SK-N-SH (cell line): ENCODE measurements around the gene RBP2.

Source experiments
- POLR2AphosphoS5 ChIP-seq: IDR thresholded peaks from 2 replicates; pipeline ENCODE4 v1.6.1; 2012; ENCODE audit warnings: low read depth, low read length
- RCOR1 ChIP-seq: fragments of 150-350 bp; IDR thresholded peaks from 2 replicates; pipeline ENCODE4 v1.6.1; 2017; ENCODE audit warnings: antibody characterized with exemption, low read length
- TAF1 ChIP-seq: IDR thresholded peaks from 2 replicates; pipeline ENCODE4 v1.6.1; 2012; ENCODE audit warnings: low read depth, mild to moderate bottlenecking, low read length, moderate library complexity, borderline replicate concordance
- YY1 ChIP-seq: IDR thresholded peaks from 2 replicates; pipeline ENCODE4 v1.4.0; 2012; ENCODE audit warnings: low read depth, mild to moderate bottlenecking
- TF ChIP-seq, protein P1 (sequence below): IDR thresholded peaks from 2 replicates; pipeline ENCODE4 v1.6.1; 2012; ENCODE audit warnings: mild to moderate bottlenecking, low read depth, low read length, moderate library complexity
- TF ChIP-seq, protein P2 (sequence below): fragments of 150-350 bp; IDR thresholded peaks from 2 replicates; pipeline ENCODE4 v1.6.1; 2017; ENCODE audit warnings: antibody characterized with exemption, low read length, low read depth, borderline replicate concordance
- TF ChIP-seq, protein P3 (sequence below): fragments of 200-600 bp; sonication (generic); IDR thresholded peaks from 2 replicates; pipeline ENCODE4 v1.6.1; 2017; ENCODE audit warnings: antibody characterized with exemption, mild to moderate bottlenecking, moderate library complexity

DNA sequence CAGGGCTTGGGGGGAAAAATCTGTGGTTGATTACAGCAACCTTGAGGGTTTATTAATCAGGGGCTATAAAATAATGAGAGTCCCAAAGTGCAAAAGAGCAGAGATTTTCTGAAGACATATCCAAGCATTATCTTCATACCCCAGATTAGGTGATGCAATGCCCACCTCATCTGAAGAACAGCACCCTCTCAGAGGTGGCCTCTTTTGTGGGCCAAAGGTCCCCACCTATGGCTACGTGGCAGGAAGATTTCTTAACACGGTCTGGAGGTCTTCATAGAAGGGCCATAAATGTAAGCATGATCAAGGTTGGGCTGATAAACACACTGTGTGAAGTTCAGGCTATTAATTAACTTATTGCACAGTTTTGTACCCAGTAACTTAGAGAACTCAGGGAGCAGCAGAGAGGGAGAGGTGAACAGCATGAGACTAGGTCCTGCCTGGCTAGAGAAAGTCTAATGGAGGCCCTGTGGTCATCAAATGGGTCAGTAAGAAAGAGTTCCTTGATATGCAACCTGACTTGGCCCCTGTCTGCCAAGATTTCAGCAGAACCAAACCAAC, 29.6 kb upstream of the RBP2 start:
- TF ChIP-seq POLR2AphosphoS5: no peak
- TF ChIP-seq, protein P1, sequence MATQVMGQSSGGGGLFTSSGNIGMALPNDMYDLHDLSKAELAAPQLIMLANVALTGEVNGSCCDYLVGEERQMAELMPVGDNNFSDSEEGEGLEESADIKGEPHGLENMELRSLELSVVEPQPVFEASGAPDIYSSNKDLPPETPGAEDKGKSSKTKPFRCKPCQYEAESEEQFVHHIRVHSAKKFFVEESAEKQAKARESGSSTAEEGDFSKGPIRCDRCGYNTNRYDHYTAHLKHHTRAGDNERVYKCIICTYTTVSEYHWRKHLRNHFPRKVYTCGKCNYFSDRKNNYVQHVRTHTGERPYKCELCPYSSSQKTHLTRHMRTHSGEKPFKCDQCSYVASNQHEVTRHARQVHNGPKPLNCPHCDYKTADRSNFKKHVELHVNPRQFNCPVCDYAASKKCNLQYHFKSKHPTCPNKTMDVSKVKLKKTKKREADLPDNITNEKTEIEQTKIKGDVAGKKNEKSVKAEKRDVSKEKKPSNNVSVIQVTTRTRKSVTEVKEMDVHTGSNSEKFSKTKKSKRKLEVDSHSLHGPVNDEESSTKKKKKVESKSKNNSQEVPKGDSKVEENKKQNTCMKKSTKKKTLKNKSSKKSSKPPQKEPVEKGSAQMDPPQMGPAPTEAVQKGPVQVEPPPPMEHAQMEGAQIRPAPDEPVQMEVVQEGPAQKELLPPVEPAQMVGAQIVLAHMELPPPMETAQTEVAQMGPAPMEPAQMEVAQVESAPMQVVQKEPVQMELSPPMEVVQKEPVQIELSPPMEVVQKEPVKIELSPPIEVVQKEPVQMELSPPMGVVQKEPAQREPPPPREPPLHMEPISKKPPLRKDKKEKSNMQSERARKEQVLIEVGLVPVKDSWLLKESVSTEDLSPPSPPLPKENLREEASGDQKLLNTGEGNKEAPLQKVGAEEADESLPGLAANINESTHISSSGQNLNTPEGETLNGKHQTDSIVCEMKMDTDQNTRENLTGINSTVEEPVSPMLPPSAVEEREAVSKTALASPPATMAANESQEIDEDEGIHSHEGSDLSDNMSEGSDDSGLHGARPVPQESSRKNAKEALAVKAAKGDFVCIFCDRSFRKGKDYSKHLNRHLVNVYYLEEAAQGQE: no peak
- TF ChIP-seq YY1: no peak
- TF ChIP-seq RCOR1: no peak
- TF ChIP-seq TAF1: no peak
- TF ChIP-seq, protein P2, sequence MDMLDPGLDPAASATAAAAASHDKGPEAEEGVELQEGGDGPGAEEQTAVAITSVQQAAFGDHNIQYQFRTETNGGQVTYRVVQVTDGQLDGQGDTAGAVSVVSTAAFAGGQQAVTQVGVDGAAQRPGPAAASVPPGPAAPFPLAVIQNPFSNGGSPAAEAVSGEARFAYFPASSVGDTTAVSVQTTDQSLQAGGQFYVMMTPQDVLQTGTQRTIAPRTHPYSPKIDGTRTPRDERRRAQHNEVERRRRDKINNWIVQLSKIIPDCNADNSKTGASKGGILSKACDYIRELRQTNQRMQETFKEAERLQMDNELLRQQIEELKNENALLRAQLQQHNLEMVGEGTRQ: no peak
- TF ChIP-seq, protein P3, sequence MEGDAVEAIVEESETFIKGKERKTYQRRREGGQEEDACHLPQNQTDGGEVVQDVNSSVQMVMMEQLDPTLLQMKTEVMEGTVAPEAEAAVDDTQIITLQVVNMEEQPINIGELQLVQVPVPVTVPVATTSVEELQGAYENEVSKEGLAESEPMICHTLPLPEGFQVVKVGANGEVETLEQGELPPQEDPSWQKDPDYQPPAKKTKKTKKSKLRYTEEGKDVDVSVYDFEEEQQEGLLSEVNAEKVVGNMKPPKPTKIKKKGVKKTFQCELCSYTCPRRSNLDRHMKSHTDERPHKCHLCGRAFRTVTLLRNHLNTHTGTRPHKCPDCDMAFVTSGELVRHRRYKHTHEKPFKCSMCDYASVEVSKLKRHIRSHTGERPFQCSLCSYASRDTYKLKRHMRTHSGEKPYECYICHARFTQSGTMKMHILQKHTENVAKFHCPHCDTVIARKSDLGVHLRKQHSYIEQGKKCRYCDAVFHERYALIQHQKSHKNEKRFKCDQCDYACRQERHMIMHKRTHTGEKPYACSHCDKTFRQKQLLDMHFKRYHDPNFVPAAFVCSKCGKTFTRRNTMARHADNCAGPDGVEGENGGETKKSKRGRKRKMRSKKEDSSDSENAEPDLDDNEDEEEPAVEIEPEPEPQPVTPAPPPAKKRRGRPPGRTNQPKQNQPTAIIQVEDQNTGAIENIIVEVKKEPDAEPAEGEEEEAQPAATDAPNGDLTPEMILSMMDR: no peak
